Sigmoid colon (tissue), 7 donors: ENCODE results near the gene ANXA2. TPM values are rescaled to one million over a fixed set of nuclear protein-coding genes. Genes with fewer than 3 reads are reported as not detected.
"Not testable (repeated sequence)": the region's sequence is repeated elsewhere in the genome, so short reads cannot be mapped to it uniquely, and the experiment has no call there.

Source experiments
- DNase-seq: peaks from one replicate; pipeline ENCODE4 v3.0.0-alpha.2; 2019
- H3K27ac ChIP-seq, 4 donors: fragments of 200-600 bp; sonication (generic); one replicate each; pipeline ENCODE4 v1.5.1; 2016 to 2019; ENCODE audit warnings: mild to moderate bottlenecking in 1 of 4
- H3K27me3 ChIP-seq, 3 donors: fragments of 200-600 bp; sonication (generic); one replicate each; pipeline ENCODE4 v1.5.1; 2019; ENCODE audit warnings: mild to moderate bottlenecking in 1 of 3
- H3K36me3 ChIP-seq, 4 donors: fragments of 200-600 bp; sonication (generic); one replicate each; pipeline ENCODE4 v1.5.1; 2016 to 2019
- H3K4me1 ChIP-seq, 4 donors: fragments of 200-600 bp; sonication (generic); one replicate each; pipeline ENCODE4 v1.5.1; 2017 to 2019
- H3K4me3 ChIP-seq, 4 donors: fragments of 200-600 bp; sonication (generic); one replicate each; pipeline ENCODE4 v1.5.1; 2017 to 2019; ENCODE audit warnings: mild to moderate bottlenecking in 2 of 4, moderate library complexity in 1 of 4
- H3K9me3 ChIP-seq, 4 donors: fragments of 200-600 bp in 3 of 4; sonication (generic) in 3 of 4; one replicate each; pipeline versions ENCODE4 v1.5.1 to v1.6.1; 2013 to 2019
- EP300 ChIP-seq, 4 donors: sonication (generic); formaldehyde crosslinking; IDR thresholded peaks; one replicate each; pipeline ENCODE4 v1.6.1; 2017; ENCODE audit warnings: antibody characterized with exemption in 4 of 4
- POLR2A ChIP-seq, 2 donors: fragments of 450-650 bp; IDR thresholded peaks; one replicate each; pipeline ENCODE4 v1.6.1; 2016; ENCODE audit warnings: antibody characterized with exemption in 2 of 2, mild to moderate bottlenecking in 2 of 2, moderate library complexity in 2 of 2
- POLR2AphosphoS5 ChIP-seq, 4 donors: sonication (generic); formaldehyde crosslinking; IDR thresholded peaks; one replicate each; pipeline ENCODE4 v1.6.1; 2017; ENCODE audit warnings: antibody characterized with exemption in 4 of 4
- WGBS, 2 donors: extraction: QIAGEN DNeasy Blood & Tissue Kit; methylation state at CpG; one replicate each; pipeline ENCODE4 v1.1.7; 2013; 5-methylcytosine and 5-hydroxymethylcytosine counted together
- intact Hi-C: fragments of 100-400 bp; cut with DNase I; formaldehyde crosslinking; loops from one replicate; pipeline ENCODE4 v1.15.1; 2023
- polyA plus RNA-seq, 3 donors: library from polyadenylated mRNA; stranded (reverse); fragments of 200-250 nt; gene quantifications; one replicate each; pipeline ENCODE4 v1.2.3, GENCODE V29; 2013
- total RNA-seq, 4 donors: library from RNA; depleted of rRNA; stranded (reverse); fragments of >200 nt; gene quantifications; one replicate each; pipeline ENCODE4 v1.1.0, GENCODE V29; 2016
- TF ChIP-seq, protein P1 (sequence below), 4 experiments: fragments of 450-650 bp in 3 of 4; fragments of 200-600 bp in 1 of 4; IDR thresholded peaks; one replicate each; pipeline ENCODE4 v1.5.1; 2016 to 2019; ENCODE audit warnings: antibody characterized with exemption in 4 of 4, mild to moderate bottlenecking in 3 of 4, moderate library complexity in 2 of 4
- donor health status: healthy with polysubstance abuse.
- donor health status: Bipolar disorder and iron deficiency.
- donor health status: healthy.

Gene ANXA2
- total and polyA plus RNA-seq, 7 donors = 157 to 3,307 (median 366) TPM

DNA sequence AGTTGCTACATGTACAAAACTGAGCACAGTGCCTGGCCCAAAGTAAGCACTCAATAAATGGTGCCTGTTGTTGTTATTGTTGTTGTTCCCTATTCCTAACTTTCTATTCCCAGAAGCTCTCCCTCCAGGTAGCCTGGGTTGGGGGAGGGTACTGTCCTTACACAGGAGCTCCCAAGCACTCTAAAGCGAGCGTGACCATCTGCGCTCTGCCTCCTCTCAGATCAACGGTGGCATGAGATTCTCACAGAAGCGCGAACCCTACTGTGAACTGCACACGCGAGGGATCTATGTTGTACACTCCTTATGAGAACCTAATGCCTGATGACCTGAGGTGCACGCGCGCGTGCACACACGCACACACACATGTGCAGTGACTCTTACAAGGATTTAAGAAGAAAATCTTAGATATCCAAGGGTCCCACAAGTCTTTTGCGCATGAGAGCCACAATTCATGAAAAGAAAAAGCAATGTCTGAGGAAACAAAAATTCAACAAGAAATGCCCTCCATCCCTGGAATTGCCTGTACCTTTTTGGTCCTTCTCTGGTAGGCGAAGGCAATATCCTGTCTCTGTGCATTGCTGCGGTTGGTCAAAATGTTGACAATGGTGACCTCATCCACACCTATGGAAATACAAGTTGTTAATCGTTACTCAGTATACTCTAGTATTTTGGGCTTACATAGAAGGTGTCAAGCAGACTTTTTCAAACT is 33.7 kb downstream of the ANXA2 start:
- no peak for DNase-seq
- no peaks in the 10 kb centered on the region for H3K27me3 ChIP-seq
- peaks cover 0 to 3% (median 1%) of the 10 kb centered on the region in 4 donors for H3K36me3 ChIP-seq
- WGBS, 2 donors = 94 to 96% methylated on average over 17 of the region's 17 CpGs
- peaks cover 0 to 36% (median 32%) of the 10 kb centered on the region in 4 donors for H3K4me1 ChIP-seq
- no peak overlapping the region for H3K4me3 ChIP-seq
- TF ChIP-seq POLR2A (IDR thresholded peaks at IDR 0.05) (no peak), EP300 (IDR thresholded peaks at IDR 0.05) (no peak), POLR2AphosphoS5 (IDR thresholded peaks at IDR 0.05) (no peak)
- TF ChIP-seq, protein P1, sequence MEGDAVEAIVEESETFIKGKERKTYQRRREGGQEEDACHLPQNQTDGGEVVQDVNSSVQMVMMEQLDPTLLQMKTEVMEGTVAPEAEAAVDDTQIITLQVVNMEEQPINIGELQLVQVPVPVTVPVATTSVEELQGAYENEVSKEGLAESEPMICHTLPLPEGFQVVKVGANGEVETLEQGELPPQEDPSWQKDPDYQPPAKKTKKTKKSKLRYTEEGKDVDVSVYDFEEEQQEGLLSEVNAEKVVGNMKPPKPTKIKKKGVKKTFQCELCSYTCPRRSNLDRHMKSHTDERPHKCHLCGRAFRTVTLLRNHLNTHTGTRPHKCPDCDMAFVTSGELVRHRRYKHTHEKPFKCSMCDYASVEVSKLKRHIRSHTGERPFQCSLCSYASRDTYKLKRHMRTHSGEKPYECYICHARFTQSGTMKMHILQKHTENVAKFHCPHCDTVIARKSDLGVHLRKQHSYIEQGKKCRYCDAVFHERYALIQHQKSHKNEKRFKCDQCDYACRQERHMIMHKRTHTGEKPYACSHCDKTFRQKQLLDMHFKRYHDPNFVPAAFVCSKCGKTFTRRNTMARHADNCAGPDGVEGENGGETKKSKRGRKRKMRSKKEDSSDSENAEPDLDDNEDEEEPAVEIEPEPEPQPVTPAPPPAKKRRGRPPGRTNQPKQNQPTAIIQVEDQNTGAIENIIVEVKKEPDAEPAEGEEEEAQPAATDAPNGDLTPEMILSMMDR (IDR thresholded peaks at IDR 0.05) = no peak
- H3K9me3 ChIP-seq = no peaks in the 10 kb centered on the region
- peak overlapping the region in 2 of 4 donors; percentile 49 to 62 for H3K27ac ChIP-seq
- intact Hi-C loops = no loop called here

DNA sequence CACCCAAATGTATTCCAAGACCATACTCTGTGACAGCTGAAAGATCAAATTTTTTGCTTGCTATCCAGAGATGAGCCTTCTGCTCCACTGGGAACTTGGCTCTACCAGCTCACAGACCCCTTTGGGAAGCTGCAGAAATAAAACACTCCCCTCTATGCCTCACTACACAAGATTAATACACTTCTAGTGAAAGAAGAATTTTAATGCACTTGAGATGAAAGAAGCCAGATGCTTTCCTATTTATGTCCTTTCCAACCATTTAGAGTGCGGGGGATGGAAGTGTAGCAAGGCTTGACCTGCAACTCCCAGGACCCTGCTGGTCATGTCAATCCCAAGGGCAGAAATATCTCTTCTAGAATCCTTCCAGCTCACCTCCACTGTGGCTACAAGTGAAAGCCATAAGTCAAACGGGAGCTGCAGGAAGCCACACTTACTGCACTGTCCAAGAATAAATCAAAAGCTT is 34.7 kb downstream of the ANXA2 start:
- Histone ChIP-seq H3K9me3 (no peaks in the 10 kb centered on the region), H3K27ac (peak overlapping the region in 3 of 4 donors; percentile 49 to 62 (median 50)), H3K4me1 (peaks cover 0 to 39% (median 36%) of the 10 kb centered on the region in 4 donors), H3K27me3 (no peaks in the 10 kb centered on the region), H3K36me3 (peaks cover 0 to 3% (median 1%) of the 10 kb centered on the region in 4 donors), H3K4me3 (no peak overlapping the region)
- TF ChIP-seq, protein P1 (IDR thresholded peaks at IDR 0.05) = no peak
- TF ChIP-seq EP300 (IDR thresholded peaks at IDR 0.05) = no peak
- peak in 3 of 4 donors; percentile 17 to 65 (median 63) for TF ChIP-seq POLR2AphosphoS5 (IDR thresholded peaks at IDR 0.05)
- TF ChIP-seq POLR2A (IDR thresholded peaks at IDR 0.05) = no peak
- 54 to 60% methylated on average over 2 of the region's 2 CpGs for WGBS, 2 donors
- intact Hi-C loops = no loop called here
- DNase-seq = no peak

DNA sequence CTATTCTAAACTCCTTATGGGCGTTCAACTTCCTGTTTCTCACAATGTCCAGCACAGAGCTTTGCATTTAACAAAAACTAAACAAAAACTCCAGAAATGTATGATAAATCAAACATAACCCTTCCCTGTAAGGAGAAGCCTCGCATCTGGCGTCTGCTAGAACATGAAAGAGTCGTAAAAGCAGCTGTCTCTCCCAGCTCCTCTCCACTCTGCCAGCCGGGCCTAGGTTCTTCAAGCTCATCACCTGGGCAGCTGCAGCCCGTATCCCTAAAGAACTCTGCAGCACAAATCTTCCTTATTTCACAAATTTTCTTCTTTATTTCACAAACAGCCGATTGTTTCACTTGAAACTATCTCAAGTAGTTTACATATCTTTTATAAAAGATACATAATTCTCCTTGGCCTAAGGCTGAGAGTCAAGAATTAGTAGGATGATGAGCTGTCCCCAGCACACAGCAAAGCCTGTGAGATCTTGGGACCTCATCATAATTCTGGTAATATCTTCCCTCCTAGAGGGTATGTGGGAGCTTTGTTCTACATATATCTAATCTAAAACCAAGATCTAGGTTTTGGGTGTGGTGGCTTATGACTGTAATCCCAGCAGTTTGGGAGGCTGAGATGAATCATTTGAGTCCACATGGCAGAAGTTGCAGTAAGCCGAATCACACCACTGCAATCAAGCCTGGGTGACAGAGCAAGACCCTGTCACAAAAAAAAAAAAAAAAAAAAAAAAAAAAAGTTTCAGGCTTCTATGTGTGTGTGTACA is 35.3 kb downstream of the ANXA2 start:
- no peak overlapping the region for H3K4me3 ChIP-seq
- peak overlapping the region in 3 of 4 donors; percentile 50 to 62 (median 53) for H3K27ac ChIP-seq
- no peaks in the 10 kb centered on the region for H3K9me3 ChIP-seq
- TF ChIP-seq POLR2A (IDR thresholded peaks at IDR 0.05) (no peak), EP300 (IDR thresholded peaks at IDR 0.05) (no peak), POLR2AphosphoS5 (IDR thresholded peaks at IDR 0.05) (no peak)
- TF ChIP-seq, protein P1 (IDR thresholded peaks at IDR 0.05) = no peak
- H3K36me3 ChIP-seq = peaks cover 0 to 3% (median 1%) of the 10 kb centered on the region in 4 donors
- WGBS, 2 donors = 43 to 61% methylated on average over 8 of the region's 8 CpGs
- H3K27me3 ChIP-seq = no peaks in the 10 kb centered on the region
- intact Hi-C loops = no loop called here
- H3K4me1 ChIP-seq = peaks cover 0 to 39% (median 36%) of the 10 kb centered on the region in 4 donors
- DNase-seq = no peak

DNA sequence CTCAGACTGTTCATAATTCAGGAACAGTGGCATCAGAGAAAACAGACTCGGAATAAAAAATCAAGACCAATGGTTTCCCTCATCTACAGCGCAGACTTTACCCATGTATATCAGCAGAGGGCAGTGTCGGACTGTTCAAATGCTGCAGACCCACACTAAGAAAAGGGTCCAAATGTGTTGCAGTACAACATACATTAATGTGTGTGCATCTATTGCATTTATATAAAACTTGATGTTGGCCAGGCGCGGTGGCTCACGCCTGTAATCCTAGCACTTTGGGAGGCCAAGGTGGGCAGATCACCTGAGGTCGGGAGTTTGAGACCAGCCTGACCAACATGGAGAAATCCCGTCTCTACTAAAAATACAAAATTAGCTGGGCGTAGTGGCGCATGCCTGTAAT is 38.0 kb downstream of the ANXA2 start:
- TF ChIP-seq, protein P1 (IDR thresholded peaks at IDR 0.05) = peak; percentile 70 to 84 (median 80)
- H3K4me1 ChIP-seq = peaks cover 0 to 39% (median 36%) of the 10 kb centered on the region in 4 donors
- peak overlapping the region; percentile 45 to 72 (median 60) for H3K27ac ChIP-seq
- DNase-seq, H3K4me3 ChIP-seq, H3K9me3 ChIP-seq, H3K27me3 ChIP-seq: not testable (repeated sequence)
- H3K36me3 ChIP-seq = peaks cover 6 to 29% (median 19%) of the 10 kb centered on the region in 4 donors
- intact Hi-C loops = loop anchor here (1.0 to 5.0 kb wide), 3 partner anchors 33 to 163 kb away; no protein-coding TSS in a partner anchor
- WGBS, 2 donors = 60 to 82% methylated on average over 10 of the region's 10 CpGs
